Measurements from ENCODE around the gene BTNL2.
"Not testable (repeated sequence)": the region's sequence is repeated elsewhere in the genome, so short reads cannot be mapped to it uniquely, and the experiment has no call there.

GRCh38 chr6:32358548-32358947, 48.4 kb downstream of the BTNL2 start:
- not testable (repeated sequence) for TF ChIP-seq CTCF (IDR thresholded peaks at IDR 0.05); ZFX (IDR thresholded peaks at IDR 0.05; ENCODE audit: borderline replicate concordance)
